Central memory CD8-positive, alpha-beta T cell (primary cell): ENCODE measurements around the gene MAMDC2.
A peak's percentile ranks its signal among the peaks of the same experiment; 100 is the strongest.
"Not testable (repeated sequence)": the region's sequence is repeated elsewhere in the genome, so short reads cannot be mapped to it uniquely, and the experiment has no call there.

Source experiments
- ATAC-seq: fragments of 150-1000 bp; cut with Tn5 transposase; replicated peaks from 2 replicates; pipeline ENCODE4 v1.10.0; 2022; ENCODE audit warnings: mild to moderate bottlenecking, moderate FRiP score, moderate number of reproducible peaks; ENCODE audit not compliant: poor library complexity, severe bottlenecking; ENCODE audit errors: extremely low read depth
- DNase-seq, 2 donors: peaks; one replicate each; pipeline ENCODE4 v3.0.0; 2021; ENCODE audit warnings: low spot score in 2 of 2
- H3K27ac Mint-ChIP-seq: one replicate; pipeline ENCODE4 v1.8.0; 2022; ENCODE audit warnings: low read depth, mild to moderate bottlenecking, moderate library complexity, mixed read lengths
- H3K27me3 Mint-ChIP-seq: one replicate; pipeline ENCODE4 v1.8.0; 2022; ENCODE audit warnings: mixed read lengths
- H3K36me3 Mint-ChIP-seq: one replicate; pipeline ENCODE4 v1.8.0; 2022; ENCODE audit warnings: mild to moderate bottlenecking, moderate library complexity, mixed read lengths; ENCODE audit not compliant: insufficient read depth
- H3K4me1 Mint-ChIP-seq: one replicate; pipeline ENCODE4 v1.8.0; 2022; ENCODE audit warnings: mixed read lengths
- H3K4me3 Mint-ChIP-seq: one replicate; pipeline ENCODE4 v1.8.0; 2022; ENCODE audit warnings: mild to moderate bottlenecking, moderate library complexity, mixed read lengths
- H3K9me3 Mint-ChIP-seq: one replicate; pipeline ENCODE4 v1.8.0; 2022; ENCODE audit warnings: mixed read lengths

MAMDC2 gene

DNA sequence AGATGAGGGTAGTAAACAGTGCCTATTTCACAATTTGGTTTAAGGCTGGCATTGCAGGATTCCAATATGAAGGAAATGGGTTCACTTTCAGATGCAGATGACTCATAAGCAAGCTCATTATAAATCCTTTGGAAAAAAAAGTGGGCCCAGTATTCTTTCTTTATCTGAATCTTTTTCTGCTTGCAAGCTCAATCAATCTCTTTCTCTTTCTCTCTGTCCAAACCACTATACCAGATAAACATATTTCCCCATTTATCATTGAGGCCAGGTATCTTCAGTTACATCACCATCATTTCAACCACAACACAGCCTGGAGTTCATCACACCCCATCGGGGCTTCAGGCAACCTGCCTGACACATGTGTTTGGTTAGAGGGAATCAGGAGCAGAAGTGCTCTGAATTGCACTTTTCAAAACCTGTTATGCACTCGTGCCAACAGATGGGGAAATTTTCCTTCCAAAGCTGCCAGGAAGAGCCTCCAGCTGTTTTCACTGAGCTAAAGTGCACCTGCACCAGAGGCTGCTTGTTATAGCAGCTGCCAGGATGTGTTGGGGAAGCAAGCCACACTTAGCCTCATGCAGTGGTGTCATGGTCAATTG lies 30.0 kb upstream of the MAMDC2 start:
- Mint-ChIP-seq H3K4me3 (no peak overlapping the region), H3K9me3 (no peaks in the 10 kb centered on the region), H3K4me1 (no peaks in the 10 kb centered on the region), H3K36me3 (no peaks in the 10 kb centered on the region), H3K27ac (no peak overlapping the region), H3K27me3 (peaks cover 14% of the 10 kb centered on the region)
- DNase-seq (no peak), ATAC-seq (no peak)

- H3K36me3 Mint-ChIP-seq = no peaks in the 10 kb centered on the region
- no peaks in the 10 kb centered on the region for H3K4me1 Mint-ChIP-seq
These were observed 28.5 kb upstream of the MAMDC2 start for GRCh38 chr9:70015099-70015498.

GRCh38 chr9:70020217-70020616 lies 23.4 kb upstream of the MAMDC2 start:
- Mint-ChIP-seq H3K27me3 (peaks cover 52% of the 10 kb centered on the region), H3K9me3 (no peaks in the 10 kb centered on the region), H3K27ac (no peak overlapping the region), H3K4me1 (no peaks in the 10 kb centered on the region), H3K36me3 (no peaks in the 10 kb centered on the region), H3K4me3 (no peak overlapping the region)
- no peak for DNase-seq
- no peak for ATAC-seq

More at GRCh38 chr9:70015099-70015498, 28.5 kb upstream of the MAMDC2 start:
- no peak for ATAC-seq
- no peaks in the 10 kb centered on the region for H3K9me3 Mint-ChIP-seq
- no peak overlapping the region for H3K4me3 Mint-ChIP-seq
- no peak for DNase-seq
- H3K27ac Mint-ChIP-seq = no peak overlapping the region
- H3K27me3 Mint-ChIP-seq = peaks cover 27% of the 10 kb centered on the region

- H3K4me1 Mint-ChIP-seq = no peaks in the 10 kb centered on the region
- H3K27ac Mint-ChIP-seq = no peak overlapping the region
- H3K4me3 Mint-ChIP-seq = no peak overlapping the region
- DNase-seq (no peak), ATAC-seq (no peak)
- peaks cover 52% of the 10 kb centered on the region for H3K27me3 Mint-ChIP-seq
- no peaks in the 10 kb centered on the region for H3K9me3 Mint-ChIP-seq
- H3K36me3 Mint-ChIP-seq = no peaks in the 10 kb centered on the region
These were observed 22.6 kb upstream of the MAMDC2 start for GRCh38 chr9:70020991-70021571.

- Mint-ChIP-seq H3K27me3 (peaks cover 33% of the 10 kb centered on the region), H3K27ac (no peak overlapping the region), H3K36me3 (no peaks in the 10 kb centered on the region), H3K4me1 (no peaks in the 10 kb centered on the region), H3K9me3 (no peaks in the 10 kb centered on the region), H3K4me3 (no peak overlapping the region)
- no peak for ATAC-seq
- no peak for DNase-seq
These were observed 15.4 kb upstream of the MAMDC2 start for GRCh38 chr9:70028287-70028686.

DNA sequence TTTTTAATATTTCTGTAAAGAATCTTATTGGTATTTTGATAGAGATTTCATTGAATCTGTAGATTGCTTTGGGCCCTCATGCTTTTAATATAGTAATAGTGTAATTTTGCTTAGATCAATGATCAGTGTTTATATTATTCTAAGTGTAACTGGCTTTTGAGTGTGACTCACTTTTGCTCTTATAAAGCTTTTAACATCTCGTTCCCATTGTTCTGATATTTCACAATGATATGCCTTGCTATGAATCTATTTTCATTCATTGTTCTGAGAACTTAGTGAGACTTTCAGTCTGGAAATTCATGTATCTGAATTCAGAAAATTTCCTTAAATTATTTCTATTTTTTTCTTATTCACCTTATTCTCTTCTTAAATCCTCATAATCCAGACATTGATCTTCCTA lies 13.5 kb upstream of the MAMDC2 start:
- Mint-ChIP-seq H3K36me3 (no peaks in the 10 kb centered on the region), H3K4me3 (no peak overlapping the region), H3K9me3 (no peaks in the 10 kb centered on the region), H3K27me3 (peaks cover 15% of the 10 kb centered on the region), H3K27ac (no peak overlapping the region), H3K4me1 (no peaks in the 10 kb centered on the region)
- no peak for DNase-seq
- ATAC-seq = no peak

- DNase-seq (no peak), ATAC-seq (no peak)
- peaks cover 5% of the 10 kb centered on the region for H3K27me3 Mint-ChIP-seq
- no peaks in the 10 kb centered on the region for H3K9me3 Mint-ChIP-seq
- H3K27ac Mint-ChIP-seq = no peak overlapping the region
- no peaks in the 10 kb centered on the region for H3K4me1 Mint-ChIP-seq
- H3K36me3 Mint-ChIP-seq = no peaks in the 10 kb centered on the region
- no peak overlapping the region for H3K4me3 Mint-ChIP-seq
These were observed 12.5 kb upstream of the MAMDC2 start for GRCh38 chr9:70031141-70031545.

DNA sequence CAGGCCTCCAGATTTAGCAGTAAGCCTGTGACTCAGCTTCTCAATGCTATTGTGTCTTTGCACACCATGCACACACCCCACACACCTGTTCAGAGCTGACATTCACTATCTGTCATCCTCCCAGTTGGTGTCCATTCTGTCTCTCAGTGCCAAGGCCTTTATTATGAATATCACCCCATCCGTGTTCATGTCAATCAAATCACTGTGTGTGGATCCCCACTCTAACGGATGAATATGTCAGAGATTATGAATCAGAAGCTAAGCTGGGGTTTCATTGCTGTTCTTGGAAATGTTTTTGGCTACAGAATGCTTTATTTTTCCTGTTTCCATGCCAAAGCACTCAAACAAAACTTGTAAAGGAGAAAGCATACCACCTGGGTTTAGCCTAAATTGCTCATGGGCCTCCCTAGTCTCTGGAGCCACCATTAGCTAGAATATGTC lies 9.4 kb upstream of the MAMDC2 start:
- no peak for DNase-seq
- Mint-ChIP-seq H3K4me1 (no peaks in the 10 kb centered on the region), H3K4me3 (no peak overlapping the region), H3K9me3 (peaks cover 6% of the 10 kb centered on the region), H3K27me3 (peaks cover 6% of the 10 kb centered on the region), H3K36me3 (no peaks in the 10 kb centered on the region), H3K27ac (no peak overlapping the region)
- ATAC-seq = no peak

DNA sequence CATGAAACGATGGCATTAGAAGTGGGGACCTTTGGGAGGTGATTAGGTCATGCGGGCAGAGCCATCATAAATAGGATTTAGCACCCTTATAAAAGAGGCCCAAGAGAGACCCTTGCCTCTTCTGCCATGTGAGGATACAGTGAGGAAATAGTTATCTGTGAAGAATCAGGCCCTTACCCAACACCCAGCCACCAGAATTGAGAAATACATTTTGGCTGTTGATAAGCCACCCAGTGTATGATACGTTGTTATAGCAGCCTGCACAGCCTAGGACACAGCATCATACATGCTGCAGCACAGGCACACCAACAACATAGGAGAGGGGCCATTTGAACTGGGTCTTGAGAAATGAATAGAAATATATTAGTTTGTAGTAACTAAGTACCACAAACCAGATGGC lies 8.0 kb upstream of the MAMDC2 start:
- no peaks in the 10 kb centered on the region for H3K4me1 Mint-ChIP-seq
- H3K36me3 Mint-ChIP-seq = no peaks in the 10 kb centered on the region
- no peak for DNase-seq
- H3K9me3 Mint-ChIP-seq = peaks cover 6% of the 10 kb centered on the region
- H3K4me3 Mint-ChIP-seq = no peak overlapping the region
- H3K27ac Mint-ChIP-seq = no peak overlapping the region
- ATAC-seq = no peak
- H3K27me3 Mint-ChIP-seq = peaks cover 14% of the 10 kb centered on the region

DNA sequence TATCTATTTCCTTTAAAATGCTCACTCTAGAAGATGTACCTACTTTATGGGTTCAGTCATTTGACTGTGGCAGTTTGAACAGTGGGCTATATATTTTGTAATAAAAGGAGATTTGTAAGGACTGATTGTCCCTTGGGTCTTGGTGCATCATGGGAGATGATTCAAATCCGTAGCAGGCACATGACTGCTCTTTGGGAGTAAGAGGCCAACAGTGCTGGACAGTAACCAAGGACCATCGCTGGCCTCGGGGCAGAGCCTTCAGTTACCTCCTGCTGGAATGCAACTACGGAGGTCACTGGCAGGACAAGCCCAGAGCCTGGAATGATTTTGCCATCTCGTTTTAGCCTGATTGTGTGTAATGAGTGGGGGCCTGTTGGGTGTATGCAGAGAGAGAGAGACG lies 7.0 kb upstream of the MAMDC2 start:
- Mint-ChIP-seq H3K4me3 (no peak overlapping the region), H3K4me1 (no peaks in the 10 kb centered on the region), H3K27ac (no peak overlapping the region), H3K9me3 (peaks cover 6% of the 10 kb centered on the region), H3K36me3 (no peaks in the 10 kb centered on the region), H3K27me3 (peaks cover 23% of the 10 kb centered on the region)
- ATAC-seq = no peak
- DNase-seq = no peak

DNA sequence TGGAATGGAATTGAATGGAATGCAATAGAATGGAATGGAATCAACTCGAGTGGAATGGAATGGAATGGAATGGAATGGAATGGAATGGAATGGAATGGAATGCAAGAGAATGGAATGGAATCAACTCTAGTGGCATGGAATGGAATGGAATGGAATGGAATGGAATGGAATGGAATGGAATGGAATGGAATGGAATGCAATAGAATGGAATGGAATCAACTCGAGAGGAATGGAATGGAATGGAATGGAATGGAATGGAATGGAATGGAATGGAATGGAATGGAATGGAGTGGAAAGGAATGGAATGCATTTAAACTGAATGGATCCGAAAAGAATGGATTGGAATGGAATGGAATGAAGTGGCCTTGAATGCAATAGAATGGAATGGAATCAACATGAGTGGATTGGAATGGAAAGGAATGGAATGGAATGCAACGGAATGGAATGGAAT lies 5.5 kb upstream of the MAMDC2 start:
- not testable (repeated sequence) for H3K27ac Mint-ChIP-seq, H3K9me3 Mint-ChIP-seq

GRCh38 chr9:70040376-70040903 lies 3.2 kb upstream of the MAMDC2 start:
- peaks cover 5% of the 10 kb centered on the region for H3K4me1 Mint-ChIP-seq
- peaks cover 61% of the 10 kb centered on the region for H3K27me3 Mint-ChIP-seq
- DNase-seq (no peak), ATAC-seq (no peak)
- H3K9me3 Mint-ChIP-seq = peaks cover 6% of the 10 kb centered on the region
- H3K36me3 Mint-ChIP-seq = no peaks in the 10 kb centered on the region
- no peak overlapping the region for H3K4me3 Mint-ChIP-seq
- no peak overlapping the region for H3K27ac Mint-ChIP-seq

More for the DNA sequence above, 5.5 kb upstream of the MAMDC2 start:
- ATAC-seq = peak; percentile 24
- not testable (repeated sequence) for H3K36me3 Mint-ChIP-seq, DNase-seq, H3K4me3 Mint-ChIP-seq, H3K4me1 Mint-ChIP-seq
- peaks cover 39% of the 10 kb centered on the region for H3K27me3 Mint-ChIP-seq

DNA sequence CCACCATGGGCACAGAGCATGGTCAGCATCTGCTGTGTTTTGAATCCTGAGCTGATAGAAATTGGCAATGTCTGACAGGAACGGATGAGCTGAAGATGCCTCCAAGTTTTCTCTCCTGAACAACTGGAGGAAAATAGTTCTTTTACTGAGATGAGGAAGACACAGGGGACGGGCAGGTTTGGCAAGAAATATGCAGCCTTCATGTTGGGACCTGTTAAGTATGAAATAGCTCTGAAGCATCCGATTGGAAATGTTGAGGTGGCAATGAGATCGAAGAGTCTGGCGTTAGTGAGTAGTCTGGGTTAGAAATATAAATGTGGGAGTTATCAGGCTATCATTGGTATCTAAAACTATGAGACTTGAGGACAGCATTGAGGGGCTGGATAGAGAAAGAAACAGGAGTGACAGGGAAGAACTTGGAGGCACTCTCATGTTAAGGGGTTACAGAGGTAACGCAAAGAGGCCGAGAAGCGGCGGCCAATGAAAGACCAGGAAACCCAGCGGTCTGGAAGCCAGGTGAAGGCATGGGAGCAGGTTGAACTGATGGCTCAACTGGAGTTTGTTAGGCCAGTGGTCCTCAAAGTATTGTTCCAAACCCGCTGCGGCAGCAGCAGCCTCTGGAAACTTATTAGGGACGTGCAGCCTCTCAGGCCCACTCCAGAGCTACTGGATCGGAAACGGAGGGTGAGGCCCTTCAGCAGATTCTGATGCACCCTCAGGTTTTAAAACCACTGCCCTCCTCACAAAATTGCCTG lies 1.0 kb upstream of the MAMDC2 start:
- DNase-seq (no peak), ATAC-seq (no peak)
- Mint-ChIP-seq H3K27ac (no peak overlapping the region), H3K27me3 (peaks cover 81% of the 10 kb centered on the region), H3K4me3 (no peak overlapping the region), H3K4me1 (peaks cover 5% of the 10 kb centered on the region), H3K36me3 (no peaks in the 10 kb centered on the region), H3K9me3 (peaks cover 6% of the 10 kb centered on the region)
